HG03045 (cell line): ENCODE data around the gene SSC5D.

Experiments used
- ATAC-seq: cut with Tn5 transposase; IDR thresholded peaks from one replicate; pipeline ENCODE4 v1.9.1; 2021; ENCODE audit warnings: mild to moderate bottlenecking, moderate library complexity; ENCODE audit not compliant: unreplicated experiment

Gene SSC5D

GRCh38 chr19:55552620-55553019, 64.4 kb downstream of the SSC5D start:
- ATAC-seq, result no peak

- no peak for ATAC-seq
Measured at GRCh38 chr19:55553217-55554182, 65.3 kb downstream of the SSC5D start.

GRCh38 chr19:55554302-55554701, 66.1 kb downstream of the SSC5D start:
- no peak for ATAC-seq

- ATAC-seq, result no peak
Measured at GRCh38 chr19:55554741-55555152, 66.5 kb downstream of the SSC5D start.

- no peak for ATAC-seq
Measured at GRCh38 chr19:55559684-55560083, 71.4 kb downstream of the SSC5D start.

GRCh38 chr19:55563261-55563690, 75.0 kb downstream of the SSC5D start:
- no peak for ATAC-seq

GRCh38 chr19:55566823-55567222, 78.6 kb downstream of the SSC5D start:
- no peak for ATAC-seq

DNA sequence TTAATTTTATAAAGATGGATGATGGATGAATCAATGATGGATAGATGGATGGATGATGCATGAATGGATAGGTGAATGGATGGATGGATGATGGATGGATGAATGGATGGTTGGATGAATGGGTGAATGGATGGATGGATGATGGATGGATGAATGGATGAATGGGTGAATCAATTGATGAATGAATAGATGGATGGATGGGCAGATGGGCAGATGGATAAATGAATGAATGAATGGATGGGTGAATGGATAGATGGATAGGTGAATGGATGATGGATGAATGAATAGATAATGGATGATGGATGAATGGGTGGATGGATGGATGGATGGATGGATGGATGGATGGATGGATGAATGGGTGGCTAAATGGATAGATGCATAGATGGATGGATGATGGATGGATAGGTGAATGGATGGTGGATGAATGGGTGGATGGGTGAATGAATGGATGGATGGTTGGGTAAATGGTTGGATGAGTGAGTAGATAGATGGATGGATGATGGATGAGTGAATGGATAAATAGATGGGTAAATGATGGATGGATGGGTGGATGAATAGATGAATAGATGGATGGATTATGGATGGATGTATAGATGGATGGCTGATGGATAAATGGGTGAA, 79.6 kb downstream of the SSC5D start:
- ATAC-seq, result no peak
